Lower leg skin (tissue), 3 donors: Measurements from ENCODE around the gene LEKR1.

ENCODE experiments used
- POLR2A ChIP-seq, 2 donors: fragments of 450-650 bp; IDR thresholded peaks; one replicate each; pipeline ENCODE4 v1.6.1; 2016 to 2017; ENCODE audit warnings: antibody characterized with exemption in 2 of 2, mild to moderate bottlenecking in 1 of 2, moderate library complexity in 1 of 2
- TF ChIP-seq, protein P1 (sequence below), 3 donors: fragments of 450-650 bp; IDR thresholded peaks; one replicate each; pipeline ENCODE4 v1.5.1; 2016; ENCODE audit warnings: antibody characterized with exemption in 3 of 3, mild to moderate bottlenecking in 3 of 3, moderate library complexity in 2 of 3

- TF ChIP-seq, protein P1, sequence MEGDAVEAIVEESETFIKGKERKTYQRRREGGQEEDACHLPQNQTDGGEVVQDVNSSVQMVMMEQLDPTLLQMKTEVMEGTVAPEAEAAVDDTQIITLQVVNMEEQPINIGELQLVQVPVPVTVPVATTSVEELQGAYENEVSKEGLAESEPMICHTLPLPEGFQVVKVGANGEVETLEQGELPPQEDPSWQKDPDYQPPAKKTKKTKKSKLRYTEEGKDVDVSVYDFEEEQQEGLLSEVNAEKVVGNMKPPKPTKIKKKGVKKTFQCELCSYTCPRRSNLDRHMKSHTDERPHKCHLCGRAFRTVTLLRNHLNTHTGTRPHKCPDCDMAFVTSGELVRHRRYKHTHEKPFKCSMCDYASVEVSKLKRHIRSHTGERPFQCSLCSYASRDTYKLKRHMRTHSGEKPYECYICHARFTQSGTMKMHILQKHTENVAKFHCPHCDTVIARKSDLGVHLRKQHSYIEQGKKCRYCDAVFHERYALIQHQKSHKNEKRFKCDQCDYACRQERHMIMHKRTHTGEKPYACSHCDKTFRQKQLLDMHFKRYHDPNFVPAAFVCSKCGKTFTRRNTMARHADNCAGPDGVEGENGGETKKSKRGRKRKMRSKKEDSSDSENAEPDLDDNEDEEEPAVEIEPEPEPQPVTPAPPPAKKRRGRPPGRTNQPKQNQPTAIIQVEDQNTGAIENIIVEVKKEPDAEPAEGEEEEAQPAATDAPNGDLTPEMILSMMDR (IDR thresholded peaks at IDR 0.05): no peak
- no peak for TF ChIP-seq POLR2A (IDR thresholded peaks at IDR 0.05)
Observed at GRCh38 chr3:156923349-156923748, 97.2 kb downstream of the LEKR1 start.
